HCT116 (cell line): ENCODE data around the gene MTA3. TPM values are rescaled to one million over a fixed set of nuclear protein-coding genes. Genes with fewer than 3 reads are reported as not detected.

ENCODE experiments used
- ATAC-seq: fragments of 200-7000 bp; cut with Tn5 transposase; 2 replicates; pipeline ENCODE4 v1.9.1; 2020; ENCODE audit warnings: mild to moderate bottlenecking, moderate library complexity
- BruUV-seq: library from RNA; stranded (reverse); fragments of 400-500 nt; replicated peaks from 2 replicates; lab custom pipeline; 2021; lab: Mats Ljungman, UMichigan
- CTCF ChIA-PET: fragments of 300-600 bp; sonication (Branson Sonifier 250); formaldehyde crosslinking; loops from one replicate; lab custom pipeline; 2021; ENCODE audit warnings: antibody characterized with exemption; lab: Charles Lee
- POLR2A ChIA-PET: fragments of 300-600, 350-600 bp; sonication (Branson Sonifier 250); formaldehyde crosslinking; loops from one replicate; lab custom pipeline; 2021; ENCODE audit warnings: antibody characterized with exemption; lab: Charles Lee
- RAD21 ChIA-PET, 2 experiments: fragments of 300-600 bp; sonication (Branson Sonifier 250); formaldehyde crosslinking; loops; one replicate each; lab custom pipeline; 2023; ENCODE audit warnings: low total read pairs in 2 of 2; ENCODE audit not compliant: uncharacterized antibody in 2 of 2, unreplicated experiment in 2 of 2, low non-redundant PET in 1 of 2; lab: Charles Lee
- DNase-seq: peaks from one replicate; pipeline ENCODE4 v3.0.0-alpha.2; 2010; ENCODE audit warnings: low read depth, low spot score
- H2AFZ ChIP-seq: fragments of 200-600 bp; shearing (Covaris generic), sonication (generic); 2 replicates; pipeline ENCODE4 v1.6.1; 2017; ENCODE audit warnings: low read depth, mixed run types, mixed read lengths, antibody characterized with exemption, low read length; ENCODE audit not compliant: poor library complexity, severe bottlenecking
- H3K27ac ChIP-seq: 2 replicates; pipeline ENCODE4 v1.5.1; 2012; ENCODE audit warnings: low read depth, low read length
- H3K27me3 ChIP-seq: fragments of 200-600 bp; sonication (generic); 2 replicates; pipeline ENCODE4 v1.6.1; 2016; ENCODE audit warnings: mixed run types, low read length, mixed read lengths; ENCODE audit not compliant: insufficient read depth
- H3K36me3 ChIP-seq, 2 experiments: fragments of 200-500 bp in 1 of 2; fragments of 200-600 bp in 1 of 2; sonication (Bioruptor generic) in 1 of 2; sonication (generic) in 1 of 2; 2 replicates each; pipeline versions ENCODE4 v1.5.1 to v1.6.1; 2014 to 2016; ENCODE audit warnings: low read length in 2 of 2, inconsistent platforms in 1 of 2, mixed read lengths in 1 of 2, mixed run types in 1 of 2; ENCODE audit not compliant: insufficient read depth in 2 of 2, control insufficient read depth in 1 of 2
- H3K4me1 ChIP-seq, 2 experiments: fragments of 200-600 bp in 1 of 2; sonication (generic) in 1 of 2; 2 replicates each; pipeline versions ENCODE4 v1.5.1 to v1.6.1; 2012 to 2017; ENCODE audit warnings: low read length in 2 of 2, inconsistent platforms in 1 of 2, mild to moderate bottlenecking in 1 of 2, mixed read lengths in 1 of 2, mixed run types in 1 of 2, moderate library complexity in 1 of 2; ENCODE audit not compliant: insufficient read depth in 2 of 2, control insufficient read depth in 1 of 2
- H3K4me2 ChIP-seq: fragments of 200-600 bp; sonication (generic); 2 replicates; pipeline ENCODE4 v1.6.1; 2017; ENCODE audit warnings: mixed run types, low read length, mixed read lengths
- H3K4me3 ChIP-seq, 2 experiments: fragments of 200-600 bp in 1 of 2; sonication (generic) in 1 of 2; replicated peaks in 1 of 2; 2 replicates each; pipeline ENCODE4 v1.5.1; 2011 to 2016; ENCODE audit warnings: low read length in 2 of 2, control low read depth in 1 of 2, low read depth in 1 of 2, mild to moderate bottlenecking in 1 of 2, mixed read lengths in 1 of 2, mixed run types in 1 of 2
- H3K79me2 ChIP-seq: fragments of 200-600 bp; sonication (generic); 2 replicates; pipeline ENCODE4 v1.6.1; 2017; ENCODE audit warnings: mild to moderate bottlenecking, mixed run types, low read length, moderate library complexity, mixed read lengths; ENCODE audit not compliant: insufficient read depth
- H3K9ac ChIP-seq: fragments of 200-600 bp; sonication (generic); 2 replicates; pipeline ENCODE4 v1.6.1; 2016; ENCODE audit warnings: low read length, mixed read lengths
- H3K9me2 ChIP-seq: fragments of 200-600 bp; sonication (generic), shearing (Covaris generic); 2 replicates; pipeline ENCODE4 v1.6.1; 2017; ENCODE audit warnings: mixed run types, mild to moderate bottlenecking, moderate library complexity; ENCODE audit not compliant: insufficient read depth
- H3K9me3 ChIP-seq, 2 experiments: fragments of 200-500 bp in 1 of 2; fragments of 200-600 bp in 1 of 2; sonication (Bioruptor generic) in 1 of 2; sonication (generic) in 1 of 2; 2 replicates each; pipeline ENCODE4 v1.6.1; 2014 to 2017; ENCODE audit warnings: low read length in 2 of 2, mixed read lengths in 2 of 2, inconsistent platforms in 1 of 2, low read depth in 1 of 2, mild to moderate bottlenecking in 1 of 2, mixed run types in 1 of 2, moderate library complexity in 1 of 2; ENCODE audit not compliant: control insufficient read depth in 1 of 2, insufficient read depth in 1 of 2
- H4K20me1 ChIP-seq: fragments of 200-600 bp; sonication (generic), shearing (Covaris generic); 2 replicates; pipeline ENCODE4 v1.6.1; 2017; ENCODE audit warnings: mixed run types, mild to moderate bottlenecking, moderate library complexity; ENCODE audit not compliant: insufficient read depth
- CEBPB ChIP-seq: IDR thresholded peaks from 2 replicates; pipeline ENCODE4 v1.6.1; 2012; ENCODE audit warnings: low read depth
- EGR1 ChIP-seq: IDR thresholded peaks from 2 replicates; pipeline ENCODE4 v1.6.1; 2012; ENCODE audit warnings: low read depth
- ELF1 ChIP-seq: IDR thresholded peaks from 2 replicates; pipeline ENCODE4 v1.6.1; 2012; ENCODE audit warnings: low read depth, borderline replicate concordance
- EZH2 ChIP-seq: fragments of 200-600 bp; sonication (generic); IDR thresholded peaks from 2 replicates; pipeline ENCODE4 v1.6.1; 2017; ENCODE audit warnings: antibody characterized with exemption, mixed run types
- EZH2phosphoT487 ChIP-seq: fragments of 200-600 bp; IDR thresholded peaks from 2 replicates; pipeline ENCODE4 v1.6.1; 2018; ENCODE audit warnings: antibody characterized with exemption, borderline replicate concordance
- JUND ChIP-seq: IDR thresholded peaks from 2 replicates; pipeline ENCODE4 v1.6.1; 2012
- MAX ChIP-seq: IDR thresholded peaks from 2 replicates; pipeline ENCODE4 v1.6.1; 2012
- POLR2AphosphoS5 ChIP-seq: IDR thresholded peaks from 2 replicates; pipeline ENCODE4 v1.6.1; 2011; ENCODE audit warnings: mild to moderate bottlenecking, low read depth, low read length, moderate library complexity
- REST ChIP-seq: IDR thresholded peaks from 2 replicates; pipeline ENCODE4 v1.6.1; 2012; ENCODE audit warnings: low read depth
- SP1 ChIP-seq: IDR thresholded peaks from 2 replicates; pipeline ENCODE4 v1.6.1; 2012; ENCODE audit warnings: low read depth
- SRF ChIP-seq: IDR thresholded peaks from 2 replicates; pipeline ENCODE4 v1.6.1; 2012; ENCODE audit warnings: low read depth
- YY1 ChIP-seq: IDR thresholded peaks from 2 replicates; pipeline ENCODE4 v1.6.1; 2011; ENCODE audit warnings: low read length, low read depth, moderate library complexity, mild to moderate bottlenecking; ENCODE audit not compliant: insufficient replicate concordance; ENCODE audit errors: extremely low read depth
- ZBTB33 ChIP-seq: IDR thresholded peaks from 2 replicates; pipeline ENCODE4 v1.6.1; 2011; ENCODE audit warnings: mild to moderate bottlenecking, low read length, moderate library complexity; ENCODE audit not compliant: insufficient replicate concordance; ENCODE audit errors: extremely low read depth
- ZFX ChIP-seq: fragments of 450-650 bp; IDR thresholded peaks from 2 replicates; pipeline ENCODE4 v1.6.1; 2017
- ZNF274 ChIP-seq: fragments of 200-500 bp; sonication (Bioruptor generic); IDR thresholded peaks from 2 replicates; pipeline ENCODE4 v1.6.1; 2014; ENCODE audit warnings: mild to moderate bottlenecking, low read depth, low read length, inconsistent platforms
- intact Hi-C: fragments of 100-400 bp; cut with micrococcal nuclease; formaldehyde crosslinking; loops from 2 replicates; pipeline ENCODE4 v1.10.0; 2022
- total RNA-seq: library from RNA; stranded (reverse); gene quantifications from one replicate; pipeline ENCODE4 v1.2.1, GENCODE V29; 2021; ENCODE audit not compliant: unreplicated experiment
- TF ChIP-seq, protein P1 (sequence below), 3 experiments: fragments of 200-600 bp in 1 of 3; sonication (generic) in 1 of 3; IDR thresholded peaks in 2 of 3; conservative IDR thresholded peaks in 1 of 3; 2 replicates each; pipeline ENCODE4 v1.5.1; 2012 to 2017; ENCODE audit warnings: low read depth in 2 of 3, low read length in 2 of 3, antibody characterized with exemption in 1 of 3, borderline replicate concordance in 1 of 3, control low read depth in 1 of 3, mild to moderate bottlenecking in 1 of 3, mixed read lengths in 1 of 3, mixed run types in 1 of 3, moderate library complexity in 1 of 3; ENCODE audit not compliant: insufficient read depth in 1 of 3
- TF ChIP-seq, protein P2 (sequence below): IDR thresholded peaks from 2 replicates; pipeline ENCODE4 v1.6.1; 2012

The MTA3 gene
- total RNA-seq, 1 experiment from 2014 or later, result 46.3 TPM

- no TSS peak for BruUV-seq
- Histone ChIP-seq H3K9me3 (no peaks in the 10 kb centered on the region), H3K4me2 (no peak overlapping the region), H3K27ac (no peak overlapping the region), H3K79me2 (no peaks in the 10 kb centered on the region), H3K4me3 (no peak overlapping the region), H3K9me2 (no peaks in the 10 kb centered on the region), H3K4me1 (no peaks in the 10 kb centered on the region), H3K27me3 (no peaks in the 10 kb centered on the region), H4K20me1 (no peaks in the 10 kb centered on the region), H3K9ac (no peak overlapping the region), H2AFZ (no peak overlapping the region), H3K36me3 (no peaks in the 10 kb centered on the region)
- ATAC-seq (no peak), DNase-seq (no peak)
- TF ChIP-seq SP1 (no peak), ZNF274 (no peak), EZH2 (no peak), YY1 (no peak), CEBPB (no peak), POLR2AphosphoS5 (no peak), EGR1 (no peak), ZBTB33 (no peak), JUND (no peak), REST (no peak), MAX (no peak), ELF1 (no peak), EZH2phosphoT487 (no peak), ZFX (no peak), SRF (no peak)
- TF ChIP-seq, protein P1, sequence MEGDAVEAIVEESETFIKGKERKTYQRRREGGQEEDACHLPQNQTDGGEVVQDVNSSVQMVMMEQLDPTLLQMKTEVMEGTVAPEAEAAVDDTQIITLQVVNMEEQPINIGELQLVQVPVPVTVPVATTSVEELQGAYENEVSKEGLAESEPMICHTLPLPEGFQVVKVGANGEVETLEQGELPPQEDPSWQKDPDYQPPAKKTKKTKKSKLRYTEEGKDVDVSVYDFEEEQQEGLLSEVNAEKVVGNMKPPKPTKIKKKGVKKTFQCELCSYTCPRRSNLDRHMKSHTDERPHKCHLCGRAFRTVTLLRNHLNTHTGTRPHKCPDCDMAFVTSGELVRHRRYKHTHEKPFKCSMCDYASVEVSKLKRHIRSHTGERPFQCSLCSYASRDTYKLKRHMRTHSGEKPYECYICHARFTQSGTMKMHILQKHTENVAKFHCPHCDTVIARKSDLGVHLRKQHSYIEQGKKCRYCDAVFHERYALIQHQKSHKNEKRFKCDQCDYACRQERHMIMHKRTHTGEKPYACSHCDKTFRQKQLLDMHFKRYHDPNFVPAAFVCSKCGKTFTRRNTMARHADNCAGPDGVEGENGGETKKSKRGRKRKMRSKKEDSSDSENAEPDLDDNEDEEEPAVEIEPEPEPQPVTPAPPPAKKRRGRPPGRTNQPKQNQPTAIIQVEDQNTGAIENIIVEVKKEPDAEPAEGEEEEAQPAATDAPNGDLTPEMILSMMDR (IDR thresholded peaks at IDR 0.05 in 2 of 3, conservative IDR thresholded peaks at IDR 0.05 in 1 of 3; ENCODE audit: borderline replicate concordance in 1 of 3, insufficient read depth in 1 of 3, low read depth in 2 of 3, low read length in 2 of 3), result no peak
- TF ChIP-seq, protein P2, sequence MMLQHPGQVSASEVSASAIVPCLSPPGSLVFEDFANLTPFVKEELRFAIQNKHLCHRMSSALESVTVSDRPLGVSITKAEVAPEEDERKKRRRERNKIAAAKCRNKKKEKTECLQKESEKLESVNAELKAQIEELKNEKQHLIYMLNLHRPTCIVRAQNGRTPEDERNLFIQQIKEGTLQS, result no peak
- intact Hi-C loops, result no loop called here
- CTCF ChIA-PET, result no interaction called here
- POLR2A ChIA-PET, result no interaction called here
- RAD21 ChIA-PET, result no interaction called here
Observed at GRCh38 chr2:42698940-42699339, 130.5 kb downstream of the MTA3 start.
